HL-60 (cell line): ENCODE results near the gene COMMD2.

Source experiments
- DNase-seq, 2 experiments: peaks; one replicate each; pipeline ENCODE4 v3.0.0-alpha.2; 2010 to 2020; ENCODE audit warnings: low read depth in 1 of 2, low spot score in 1 of 2
- H3K27ac ChIP-seq: fragments of 250-450 bp; sonication (Bioruptor Pico); replicated peaks from 2 replicates; pipeline ENCODE4 v1.5.1; 2020; ENCODE audit warnings: mild to moderate bottlenecking, moderate library complexity
- H3K27me3 ChIP-seq: fragments of 250-450 bp; sonication (Bioruptor Pico); 2 replicates; pipeline ENCODE4 v1.5.1; 2021; ENCODE audit warnings: mild to moderate bottlenecking, moderate library complexity; ENCODE audit not compliant: insufficient read depth, poor library complexity, severe bottlenecking
- H3K4me3 ChIP-seq: replicated peaks from 2 replicates; pipeline ENCODE4 v1.5.1; 2011; ENCODE audit warnings: mild to moderate bottlenecking, control low read depth, low read length; ENCODE audit not compliant: insufficient read depth
- CTCF ChIP-seq: IDR thresholded peaks from one replicate; pipeline ENCODE4 v1.5.1; 2011; ENCODE audit warnings: low read length, control low read depth, inconsistent platforms; ENCODE audit not compliant: insufficient read depth
- GABPA ChIP-seq: IDR thresholded peaks from 2 replicates; pipeline ENCODE4 v1.6.1; 2012; ENCODE audit warnings: low read depth
- POLR2AphosphoS5 ChIP-seq: IDR thresholded peaks from 2 replicates; pipeline ENCODE4 v1.6.1; 2012; ENCODE audit warnings: low read depth
- SPI1 ChIP-seq: IDR thresholded peaks from 2 replicates; pipeline ENCODE4 v1.6.1; 2012; ENCODE audit warnings: low read depth, mild to moderate bottlenecking, borderline replicate concordance
- TF ChIP-seq, protein P1 (sequence below): IDR thresholded peaks from 2 replicates; pipeline ENCODE4 v1.6.1; 2012; ENCODE audit warnings: low read depth; ENCODE audit not compliant: insufficient replicate concordance

Gene COMMD2

GRCh38 chr3:149784064-149784704 is 31.9 kb upstream of the COMMD2 start:
- TF ChIP-seq SPI1 = no peak
- no peak for TF ChIP-seq GABPA
- TF ChIP-seq CTCF = no peak
- TF ChIP-seq, protein P1, sequence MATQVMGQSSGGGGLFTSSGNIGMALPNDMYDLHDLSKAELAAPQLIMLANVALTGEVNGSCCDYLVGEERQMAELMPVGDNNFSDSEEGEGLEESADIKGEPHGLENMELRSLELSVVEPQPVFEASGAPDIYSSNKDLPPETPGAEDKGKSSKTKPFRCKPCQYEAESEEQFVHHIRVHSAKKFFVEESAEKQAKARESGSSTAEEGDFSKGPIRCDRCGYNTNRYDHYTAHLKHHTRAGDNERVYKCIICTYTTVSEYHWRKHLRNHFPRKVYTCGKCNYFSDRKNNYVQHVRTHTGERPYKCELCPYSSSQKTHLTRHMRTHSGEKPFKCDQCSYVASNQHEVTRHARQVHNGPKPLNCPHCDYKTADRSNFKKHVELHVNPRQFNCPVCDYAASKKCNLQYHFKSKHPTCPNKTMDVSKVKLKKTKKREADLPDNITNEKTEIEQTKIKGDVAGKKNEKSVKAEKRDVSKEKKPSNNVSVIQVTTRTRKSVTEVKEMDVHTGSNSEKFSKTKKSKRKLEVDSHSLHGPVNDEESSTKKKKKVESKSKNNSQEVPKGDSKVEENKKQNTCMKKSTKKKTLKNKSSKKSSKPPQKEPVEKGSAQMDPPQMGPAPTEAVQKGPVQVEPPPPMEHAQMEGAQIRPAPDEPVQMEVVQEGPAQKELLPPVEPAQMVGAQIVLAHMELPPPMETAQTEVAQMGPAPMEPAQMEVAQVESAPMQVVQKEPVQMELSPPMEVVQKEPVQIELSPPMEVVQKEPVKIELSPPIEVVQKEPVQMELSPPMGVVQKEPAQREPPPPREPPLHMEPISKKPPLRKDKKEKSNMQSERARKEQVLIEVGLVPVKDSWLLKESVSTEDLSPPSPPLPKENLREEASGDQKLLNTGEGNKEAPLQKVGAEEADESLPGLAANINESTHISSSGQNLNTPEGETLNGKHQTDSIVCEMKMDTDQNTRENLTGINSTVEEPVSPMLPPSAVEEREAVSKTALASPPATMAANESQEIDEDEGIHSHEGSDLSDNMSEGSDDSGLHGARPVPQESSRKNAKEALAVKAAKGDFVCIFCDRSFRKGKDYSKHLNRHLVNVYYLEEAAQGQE = no peak
- no peak for TF ChIP-seq POLR2AphosphoS5
- Histone ChIP-seq H3K27me3 (no peaks in the 10 kb centered on the region), H3K27ac (peak overlapping the region; percentile 87), H3K4me3 (no peak overlapping the region)
- no peak for DNase-seq

DNA sequence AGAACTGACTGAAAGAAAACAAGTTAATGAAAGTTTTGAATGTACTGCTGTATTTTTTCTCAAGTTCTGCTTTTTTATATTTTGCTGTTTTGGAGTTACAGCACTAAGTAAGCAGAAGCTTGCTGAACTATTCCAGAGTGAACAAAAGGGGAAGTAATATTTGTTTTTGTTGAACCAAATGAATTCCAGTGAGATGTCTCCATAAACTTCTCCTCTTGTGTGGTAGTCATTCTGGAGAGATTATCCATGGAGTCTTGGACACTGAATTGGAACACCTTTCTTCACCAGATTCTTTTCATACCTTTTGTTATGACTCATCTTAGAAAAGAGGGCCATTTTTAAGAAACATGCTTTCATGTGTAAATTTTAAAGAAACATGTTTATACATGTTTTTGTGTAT is 31.3 kb upstream of the COMMD2 start:
- no peak for DNase-seq
- TF ChIP-seq SPI1 = peak; percentile 29; the same call in 1 of the 2 replicates
- TF ChIP-seq GABPA = no peak
- Histone ChIP-seq H3K4me3 (no peak overlapping the region), H3K27ac (peak overlapping the region; percentile 87), H3K27me3 (no peaks in the 10 kb centered on the region)

- Histone ChIP-seq H3K27me3 (no peaks in the 10 kb centered on the region), H3K4me3 (no peak overlapping the region), H3K27ac (peak overlapping the region; percentile 87)
- no peak for DNase-seq
- TF ChIP-seq GABPA (no peak), POLR2AphosphoS5 (no peak), CTCF (no peak), SPI1 (no peak)
- TF ChIP-seq, protein P1 = no peak
These were observed 29.5 kb upstream of the COMMD2 start for GRCh38 chr3:149781741-149782140.

DNA sequence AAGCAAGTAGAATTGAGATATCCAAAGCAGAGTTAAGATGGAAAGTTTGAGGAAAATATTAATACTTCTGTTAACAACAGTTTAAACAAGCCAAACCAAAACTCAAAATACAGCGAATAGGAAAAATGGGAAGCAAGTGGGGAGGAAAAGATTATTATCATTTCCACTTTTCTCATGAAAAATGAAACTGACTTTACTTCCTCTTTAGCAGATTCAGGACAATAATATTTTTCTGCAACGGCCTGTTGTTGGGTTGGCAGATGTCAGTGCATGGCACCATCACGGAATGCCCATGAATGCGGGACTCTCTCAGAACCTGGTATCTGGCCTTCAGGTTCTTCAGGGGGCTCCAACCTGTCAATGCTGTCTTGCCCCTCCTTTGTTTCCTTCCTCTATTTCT is 28.9 kb upstream of the COMMD2 start:
- peak in 1 of 2 experiments; percentile 62 for DNase-seq
- TF ChIP-seq SPI1 (peak; percentile 14; the same call in 1 of the 2 replicates), POLR2AphosphoS5 (no peak), GABPA (no peak), CTCF (no peak)
- TF ChIP-seq, protein P1 = no peak
- Histone ChIP-seq H3K4me3 (no peak overlapping the region), H3K27me3 (no peaks in the 10 kb centered on the region), H3K27ac (peak overlapping the region; percentile 87)
